Astrocyte (in vitro differentiated cells and primary cell): ENCODE measurements around the gene RIPK1. TPM values are rescaled to one million over a fixed set of nuclear protein-coding genes. Genes with fewer than 3 reads are reported as not detected.
"Not testable (repeated sequence)": the region's sequence is repeated elsewhere in the genome, so short reads cannot be mapped to it uniquely, and the experiment has no call there.

Experiments used
- DNase-seq: peaks from one replicate; pipeline ENCODE4 v3.0.0-alpha.2; 2010; ENCODE audit warnings: low read depth
- FAIRE-seq: peaks from 2 replicates; lab custom pipeline; 2011; peaks lifted over from hg19 to GRCh38; lab: Jason Lieb, UNC
- H2AFZ ChIP-seq: 2 replicates; pipeline ENCODE4 v1.6.0; 2012; ENCODE audit warnings: low read depth, low read length, inconsistent platforms
- H3K27ac ChIP-seq: 2 replicates; pipeline ENCODE4 v1.5.1; 2011; ENCODE audit warnings: low read depth, low read length, inconsistent platforms
- H3K27me3 ChIP-seq: 2 replicates; pipeline ENCODE4 v1.6.0; 2011; ENCODE audit warnings: low read length, inconsistent platforms; ENCODE audit not compliant: insufficient read depth
- H3K36me3 ChIP-seq: 2 replicates; pipeline ENCODE4 v1.5.1; 2011; ENCODE audit warnings: low read length, inconsistent platforms; ENCODE audit not compliant: insufficient read depth
- H3K4me1 ChIP-seq: 2 replicates; pipeline ENCODE4 v1.5.1; 2011; ENCODE audit warnings: low read length, inconsistent platforms; ENCODE audit not compliant: insufficient read depth
- H3K4me2 ChIP-seq: 2 replicates; pipeline ENCODE4 v1.6.0; 2012; ENCODE audit warnings: low read length, inconsistent platforms
- H3K4me3 ChIP-seq: 2 replicates; pipeline ENCODE4 v1.5.1; 2011; ENCODE audit warnings: low read depth, mild to moderate bottlenecking, low read length, inconsistent platforms; ENCODE audit not compliant: insufficient read depth
- H3K79me2 ChIP-seq: 2 replicates; pipeline ENCODE4 v1.6.0; 2012; ENCODE audit warnings: mild to moderate bottlenecking, low read length, inconsistent platforms; ENCODE audit not compliant: insufficient read depth
- H3K9ac ChIP-seq: 2 replicates; pipeline ENCODE4 v1.6.0; 2012; ENCODE audit warnings: mild to moderate bottlenecking, low read length, inconsistent platforms
- H3K9me3 ChIP-seq: 2 replicates; pipeline ENCODE4 v1.5.1; 2012; ENCODE audit warnings: low read depth, mild to moderate bottlenecking, low read length, inconsistent platforms; ENCODE audit not compliant: insufficient read depth
- H4K20me1 ChIP-seq: 2 replicates; pipeline ENCODE4 v1.6.0; 2012; ENCODE audit warnings: low read length, inconsistent platforms; ENCODE audit not compliant: insufficient read depth
- H3K27ac Mint-ChIP-seq: one replicate; pipeline ENCODE4 v1.8.0; 2021; ENCODE audit warnings: mild to moderate bottlenecking, mixed read lengths; ENCODE audit not compliant: unreplicated experiment
- H3K27me3 Mint-ChIP-seq: one replicate; pipeline ENCODE4 v1.8.0; 2021; ENCODE audit warnings: low read depth, mixed read lengths; ENCODE audit not compliant: unreplicated experiment
- H3K36me3 Mint-ChIP-seq: one replicate; pipeline ENCODE4 v1.8.0; 2021; ENCODE audit warnings: low read depth, mixed read lengths; ENCODE audit not compliant: unreplicated experiment
- H3K4me1 Mint-ChIP-seq: one replicate; pipeline ENCODE4 v1.8.0; 2021; ENCODE audit warnings: low read depth, mixed read lengths; ENCODE audit not compliant: unreplicated experiment
- H3K4me3 Mint-ChIP-seq: one replicate; pipeline ENCODE4 v1.8.0; 2021; ENCODE audit warnings: mild to moderate bottlenecking, moderate library complexity, mixed read lengths; ENCODE audit not compliant: unreplicated experiment
- H3K9me3 Mint-ChIP-seq: one replicate; pipeline ENCODE4 v1.8.0; 2021; ENCODE audit warnings: mild to moderate bottlenecking, mixed read lengths; ENCODE audit not compliant: unreplicated experiment
- EZH2 ChIP-seq: IDR thresholded peaks from 2 replicates; pipeline ENCODE4 v1.6.1; 2012; ENCODE audit warnings: mild to moderate bottlenecking, low read length, inconsistent platforms; ENCODE audit not compliant: insufficient read depth
- total RNA-seq: library from RNA; stranded (reverse); gene quantifications from 2 replicates; pipeline ENCODE4 v1.2.1, GENCODE V29; 2021
- TF ChIP-seq, protein P1 (sequence below): IDR thresholded peaks from 2 replicates; pipeline ENCODE4 v1.5.1; 2011; ENCODE audit warnings: low read depth, mild to moderate bottlenecking, inconsistent platforms, low read length, moderate library complexity; ENCODE audit not compliant: insufficient read depth

The RIPK1 gene
- total RNA-seq, 1 donor from 2014 or later = 21.9 TPM

DNA sequence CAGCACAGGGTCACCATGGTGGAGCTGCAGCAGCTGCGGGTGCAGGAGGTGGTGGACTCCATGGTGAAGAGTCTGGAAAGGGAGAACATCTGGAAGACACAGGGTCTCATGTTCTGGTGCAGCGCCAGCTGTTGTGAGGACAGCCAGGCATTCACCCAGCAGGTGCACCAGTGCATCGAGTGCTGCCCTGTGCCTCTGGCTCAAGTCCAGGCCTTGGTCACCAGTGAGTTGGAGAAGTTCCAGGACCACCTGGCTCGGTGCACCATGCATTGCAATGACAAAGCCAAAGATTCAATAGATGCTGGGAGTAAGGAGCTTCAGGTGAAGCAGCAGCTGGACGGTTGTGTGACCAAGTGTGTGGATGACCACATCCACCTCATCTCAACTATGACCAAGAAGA is 22.9 kb upstream of the RIPK1 start:
- no peak for TF ChIP-seq EZH2
- TF ChIP-seq, protein P1, sequence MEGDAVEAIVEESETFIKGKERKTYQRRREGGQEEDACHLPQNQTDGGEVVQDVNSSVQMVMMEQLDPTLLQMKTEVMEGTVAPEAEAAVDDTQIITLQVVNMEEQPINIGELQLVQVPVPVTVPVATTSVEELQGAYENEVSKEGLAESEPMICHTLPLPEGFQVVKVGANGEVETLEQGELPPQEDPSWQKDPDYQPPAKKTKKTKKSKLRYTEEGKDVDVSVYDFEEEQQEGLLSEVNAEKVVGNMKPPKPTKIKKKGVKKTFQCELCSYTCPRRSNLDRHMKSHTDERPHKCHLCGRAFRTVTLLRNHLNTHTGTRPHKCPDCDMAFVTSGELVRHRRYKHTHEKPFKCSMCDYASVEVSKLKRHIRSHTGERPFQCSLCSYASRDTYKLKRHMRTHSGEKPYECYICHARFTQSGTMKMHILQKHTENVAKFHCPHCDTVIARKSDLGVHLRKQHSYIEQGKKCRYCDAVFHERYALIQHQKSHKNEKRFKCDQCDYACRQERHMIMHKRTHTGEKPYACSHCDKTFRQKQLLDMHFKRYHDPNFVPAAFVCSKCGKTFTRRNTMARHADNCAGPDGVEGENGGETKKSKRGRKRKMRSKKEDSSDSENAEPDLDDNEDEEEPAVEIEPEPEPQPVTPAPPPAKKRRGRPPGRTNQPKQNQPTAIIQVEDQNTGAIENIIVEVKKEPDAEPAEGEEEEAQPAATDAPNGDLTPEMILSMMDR = no peak
- Mint-ChIP-seq H3K27ac (no peak overlapping the region), H3K4me3 (no peak overlapping the region), H3K4me1 (peaks cover 2% of the 10 kb centered on the region), H3K36me3 (no peaks in the 10 kb centered on the region), H3K9me3 (no peaks in the 10 kb centered on the region), H3K27me3 (peaks cover 9% of the 10 kb centered on the region)
- Histone ChIP-seq H4K20me1 (no peaks in the 10 kb centered on the region), H3K79me2 (no peaks in the 10 kb centered on the region), H3K27ac (no peak overlapping the region), H3K4me1 (no peaks in the 10 kb centered on the region), H3K27me3 (no peaks in the 10 kb centered on the region), H3K4me3 (no peak overlapping the region), H2AFZ (no peak overlapping the region), H3K4me2 (no peak overlapping the region), H3K36me3 (no peaks in the 10 kb centered on the region), H3K9me3 (no peaks in the 10 kb centered on the region), H3K9ac (no peak overlapping the region)
- DNase-seq = no peak
- no peak for FAIRE-seq

- H3K27me3 ChIP-seq = no peaks in the 10 kb centered on the region
- no peaks in the 10 kb centered on the region for H3K36me3 ChIP-seq
- FAIRE-seq (no peak), DNase-seq (no peak)
- H3K27ac Mint-ChIP-seq = no peak overlapping the region
- H3K79me2 ChIP-seq = no peaks in the 10 kb centered on the region
- peaks cover 11% of the 10 kb centered on the region for H3K27me3 Mint-ChIP-seq
- no peak overlapping the region for H3K27ac ChIP-seq
- no peaks in the 10 kb centered on the region for H3K36me3 Mint-ChIP-seq
- TF ChIP-seq EZH2 = no peak
- TF ChIP-seq, protein P1 = no peak
- H3K9me3 Mint-ChIP-seq = no peaks in the 10 kb centered on the region
- H4K20me1 ChIP-seq = no peaks in the 10 kb centered on the region
- no peaks in the 10 kb centered on the region for H3K4me1 ChIP-seq
- no peak overlapping the region for H3K4me3 Mint-ChIP-seq
- H3K4me2 ChIP-seq = no peak overlapping the region
- H3K9me3 ChIP-seq = no peaks in the 10 kb centered on the region
- peaks cover 2% of the 10 kb centered on the region for H3K4me1 Mint-ChIP-seq
- H2AFZ ChIP-seq = no peak overlapping the region
- H3K4me3 ChIP-seq = no peak overlapping the region
- H3K9ac ChIP-seq = no peak overlapping the region
These were observed 22.5 kb upstream of the RIPK1 start for GRCh38 chr6:3045777-3046176.

DNA sequence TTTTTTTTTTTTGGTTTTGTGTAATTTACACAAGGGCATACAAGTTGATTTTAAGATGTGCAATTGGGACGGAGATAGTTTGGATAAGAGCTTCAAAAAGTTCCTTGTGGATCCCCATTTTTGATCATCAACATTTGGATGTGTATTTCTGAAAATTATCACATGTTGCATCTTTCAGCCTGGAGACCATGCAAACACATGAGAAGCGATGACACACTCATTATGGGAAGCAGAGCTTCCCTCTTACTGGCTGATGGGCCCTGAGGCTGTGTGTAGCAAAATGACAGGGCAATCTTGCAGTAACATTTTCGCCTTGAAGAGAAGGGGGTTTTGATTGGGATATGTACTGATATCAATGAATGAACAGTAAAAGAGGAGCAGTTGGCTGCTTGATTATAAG is 22.0 kb upstream of the RIPK1 start:
- Histone ChIP-seq H3K36me3 (no peaks in the 10 kb centered on the region), H3K4me1 (no peaks in the 10 kb centered on the region), H3K4me3 (no peak overlapping the region), H3K9ac (no peak overlapping the region), H3K79me2 (no peaks in the 10 kb centered on the region), H3K27me3 (no peaks in the 10 kb centered on the region), H2AFZ (no peak overlapping the region), H3K4me2 (no peak overlapping the region), H3K27ac (no peak overlapping the region), H3K9me3 (no peaks in the 10 kb centered on the region), H4K20me1 (no peaks in the 10 kb centered on the region)
- Mint-ChIP-seq H3K27me3 (peaks cover 14% of the 10 kb centered on the region), H3K36me3 (no peaks in the 10 kb centered on the region), H3K9me3 (no peaks in the 10 kb centered on the region), H3K4me3 (no peak overlapping the region), H3K4me1 (peaks cover 2% of the 10 kb centered on the region), H3K27ac (no peak overlapping the region)
- TF ChIP-seq, protein P1 = no peak
- TF ChIP-seq EZH2 = no peak
- FAIRE-seq (no peak), DNase-seq (no peak)

GRCh38 chr6:3048009-3048408 is 20.3 kb upstream of the RIPK1 start:
- DNase-seq, H3K4me1 Mint-ChIP-seq, H3K4me2 ChIP-seq, H3K9me3 Mint-ChIP-seq, H2AFZ ChIP-seq, FAIRE-seq, H3K4me3 ChIP-seq, H4K20me1 ChIP-seq, H3K79me2 ChIP-seq, H3K4me3 Mint-ChIP-seq, H3K9ac ChIP-seq, H3K36me3 ChIP-seq, H3K9me3 ChIP-seq, H3K27ac Mint-ChIP-seq, H3K27me3 ChIP-seq, H3K36me3 Mint-ChIP-seq, H3K27ac ChIP-seq, H3K4me1 ChIP-seq: not testable (repeated sequence)
- H3K27me3 Mint-ChIP-seq = peaks cover 22% of the 10 kb centered on the region
